Measurements from ENCODE around the gene SLC17A7. TPM values are rescaled to one million over a fixed set of nuclear protein-coding genes. Genes with fewer than 3 reads are reported as not detected.

Gene SLC17A7
- total RNA-seq, 6 donors from 2014 or later, result 0.37 to 2.1 (median 0.78) TPM; not detected in 1

- Histone ChIP-seq H3K4me3 (no peak overlapping the region), H3K27ac (no peak overlapping the region), H3K36me3 (no peaks in the 10 kb centered on the region), H3K27me3 (peaks cover 0 to 84% (median 51%) of the 10 kb centered on the region in 4 donors), H3K4me1 (peaks cover 6 to 25% (median 16%) of the 10 kb centered on the region in 4 donors), H3K9me3 (no peaks in the 10 kb centered on the region)
- TF ChIP-seq EP300 (IDR thresholded peaks at IDR 0.05) (no peak), CTCF (IDR thresholded peaks at IDR 0.05) (no peak), POLR2A (IDR thresholded peaks at IDR 0.05) (no peak), POLR2AphosphoS5 (IDR thresholded peaks at IDR 0.05) (no peak)
- no peak for DNase-seq
- ATAC-seq (ENCODE audit: low FRiP score in 2 of 2), result no peak
- WGBS, 2 donors, result 67 to 68% methylated on average over 4 to 9 of the region's 9 CpGs
These were observed 11.1 kb downstream of the SLC17A7 start for GRCh38 chr19:49430172-49430677.

GRCh38 chr19:49428547-49429451 lies 12.5 kb downstream of the SLC17A7 start:
- no peaks in the 10 kb centered on the region for H3K36me3 ChIP-seq
- 12 to 19% methylated on average over 24 to 28 of the region's 29 CpGs for WGBS, 2 donors
- H3K4me3 ChIP-seq, result peak overlapping the region in 2 of 4 donors; percentile 1 to 10
- ATAC-seq (ENCODE audit: low FRiP score in 2 of 2) (no peak), DNase-seq (no peak)
- H3K9me3 ChIP-seq, result no peaks in the 10 kb centered on the region
- peaks cover 6 to 29% (median 16%) of the 10 kb centered on the region in 4 donors for H3K4me1 ChIP-seq
- TF ChIP-seq POLR2AphosphoS5 (IDR thresholded peaks at IDR 0.05) (no peak), CTCF (IDR thresholded peaks at IDR 0.05) (no peak), EP300 (IDR thresholded peaks at IDR 0.05) (no peak), POLR2A (IDR thresholded peaks at IDR 0.05) (no peak)
- H3K27me3 ChIP-seq, result peaks cover 0 to 82% (median 49%) of the 10 kb centered on the region in 4 donors
- no peak overlapping the region for H3K27ac ChIP-seq

DNA sequence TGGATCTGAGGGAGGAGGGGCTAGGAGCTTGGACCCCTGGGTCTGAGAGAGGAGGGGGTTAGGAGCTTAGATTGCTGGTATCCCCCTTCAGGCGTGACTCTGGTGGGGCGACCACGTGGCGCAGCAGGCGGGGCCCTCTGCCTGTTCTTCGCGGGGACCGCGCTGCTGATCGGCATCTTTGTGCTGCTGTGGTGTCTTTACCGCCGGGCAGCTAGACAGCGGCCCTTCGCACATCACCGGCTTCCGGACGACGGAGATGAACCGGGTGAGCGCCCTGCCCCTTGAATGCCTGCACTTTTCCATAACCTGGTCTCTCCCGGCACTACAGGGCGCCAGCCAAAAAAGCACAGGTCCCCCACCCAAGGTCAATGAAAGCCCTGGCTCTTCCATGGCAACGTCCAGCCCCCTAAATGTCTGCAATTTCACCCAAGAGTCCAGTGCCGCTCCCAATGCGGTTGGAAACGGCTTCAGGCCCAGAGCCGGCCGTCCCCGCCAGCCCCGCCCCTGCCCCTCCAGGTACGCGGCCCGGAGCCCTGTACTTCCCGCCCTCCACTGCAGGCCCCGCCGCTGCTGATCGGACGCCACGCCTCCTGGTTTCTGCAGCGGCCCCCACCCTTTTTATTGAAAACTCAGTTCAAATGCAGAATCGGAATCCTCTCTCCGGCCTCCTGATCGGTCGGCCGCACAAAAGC lies 13.3 kb downstream of the SLC17A7 start:
- no peak for TF ChIP-seq POLR2AphosphoS5 (IDR thresholded peaks at IDR 0.05)
- no peak for TF ChIP-seq EP300 (IDR thresholded peaks at IDR 0.05)
- no peak for TF ChIP-seq CTCF (IDR thresholded peaks at IDR 0.05)
- no peak for TF ChIP-seq POLR2A (IDR thresholded peaks at IDR 0.05)
- Histone ChIP-seq H3K9me3 (no peaks in the 10 kb centered on the region), H3K36me3 (no peaks in the 10 kb centered on the region), H3K27ac (no peak overlapping the region), H3K27me3 (peaks cover 0 to 82% (median 51%) of the 10 kb centered on the region in 4 donors), H3K4me1 (peaks cover 13 to 33% (median 20%) of the 10 kb centered on the region in 4 donors), H3K4me3 (peak overlapping the region in 2 of 4 donors; percentile 1 to 10)
- 4 to 5% methylated on average over 26 to 40 of the region's 45 CpGs for WGBS, 2 donors
- DNase-seq (peak in 1 of 2 donors; percentile 87), ATAC-seq (ENCODE audit: low FRiP score in 2 of 2) (no peak)

- Histone ChIP-seq H3K9me3 (no peaks in the 10 kb centered on the region), H3K4me1 (peaks cover 20 to 38% (median 24%) of the 10 kb centered on the region in 4 donors), H3K27ac (no peak overlapping the region), H3K36me3 (no peaks in the 10 kb centered on the region), H3K27me3 (peaks cover 0 to 82% (median 51%) of the 10 kb centered on the region in 4 donors), H3K4me3 (no peak overlapping the region)
- no peak for ATAC-seq (ENCODE audit: low FRiP score in 2 of 2)
- TF ChIP-seq POLR2A (IDR thresholded peaks at IDR 0.05), result no peak
- TF ChIP-seq POLR2AphosphoS5 (IDR thresholded peaks at IDR 0.05), result no peak
- no peak for TF ChIP-seq CTCF (IDR thresholded peaks at IDR 0.05)
- no peak for TF ChIP-seq EP300 (IDR thresholded peaks at IDR 0.05)
- no peak for DNase-seq
- WGBS, 2 donors, result 69 to 80% methylated on average over 1 of the region's 12 CpGs
These were observed 14.0 kb downstream of the SLC17A7 start for GRCh38 chr19:49427339-49427738.
